ENCODE data around the gene TNFSF8. TPM values are rescaled to one million over a fixed set of nuclear protein-coding genes. Genes with fewer than 3 reads are reported as not detected.

The TNFSF8 gene
- polyA plus RNA-seq, 1 experiment = not detected

DNA sequence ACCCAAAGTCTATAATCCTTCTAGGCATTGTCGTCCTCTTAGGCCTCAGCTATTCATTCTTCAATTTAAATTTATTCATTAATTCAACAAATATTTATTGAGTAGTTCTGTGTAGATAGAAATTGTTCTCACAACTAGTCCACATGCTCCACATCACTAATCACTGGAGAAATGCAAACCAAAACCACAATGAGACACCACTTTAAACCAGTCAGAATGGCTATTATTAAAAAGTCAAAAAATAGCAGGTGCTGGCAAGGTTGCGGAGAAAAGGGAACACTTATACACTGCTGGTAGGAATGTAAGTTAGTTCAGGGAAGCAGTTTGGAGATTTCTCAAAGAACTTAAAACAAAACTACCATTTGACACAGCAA lies 73.5 kb downstream of the TNFSF8 start:
- TF ChIP-seq, protein P1, sequence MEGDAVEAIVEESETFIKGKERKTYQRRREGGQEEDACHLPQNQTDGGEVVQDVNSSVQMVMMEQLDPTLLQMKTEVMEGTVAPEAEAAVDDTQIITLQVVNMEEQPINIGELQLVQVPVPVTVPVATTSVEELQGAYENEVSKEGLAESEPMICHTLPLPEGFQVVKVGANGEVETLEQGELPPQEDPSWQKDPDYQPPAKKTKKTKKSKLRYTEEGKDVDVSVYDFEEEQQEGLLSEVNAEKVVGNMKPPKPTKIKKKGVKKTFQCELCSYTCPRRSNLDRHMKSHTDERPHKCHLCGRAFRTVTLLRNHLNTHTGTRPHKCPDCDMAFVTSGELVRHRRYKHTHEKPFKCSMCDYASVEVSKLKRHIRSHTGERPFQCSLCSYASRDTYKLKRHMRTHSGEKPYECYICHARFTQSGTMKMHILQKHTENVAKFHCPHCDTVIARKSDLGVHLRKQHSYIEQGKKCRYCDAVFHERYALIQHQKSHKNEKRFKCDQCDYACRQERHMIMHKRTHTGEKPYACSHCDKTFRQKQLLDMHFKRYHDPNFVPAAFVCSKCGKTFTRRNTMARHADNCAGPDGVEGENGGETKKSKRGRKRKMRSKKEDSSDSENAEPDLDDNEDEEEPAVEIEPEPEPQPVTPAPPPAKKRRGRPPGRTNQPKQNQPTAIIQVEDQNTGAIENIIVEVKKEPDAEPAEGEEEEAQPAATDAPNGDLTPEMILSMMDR (IDR thresholded peaks at IDR 0.05; ENCODE audit: insufficient read depth, low read depth, low read length) = no peak
- ChIA-PET CTCF (no interaction called here), POLR2A (no interaction called here)

DNA sequence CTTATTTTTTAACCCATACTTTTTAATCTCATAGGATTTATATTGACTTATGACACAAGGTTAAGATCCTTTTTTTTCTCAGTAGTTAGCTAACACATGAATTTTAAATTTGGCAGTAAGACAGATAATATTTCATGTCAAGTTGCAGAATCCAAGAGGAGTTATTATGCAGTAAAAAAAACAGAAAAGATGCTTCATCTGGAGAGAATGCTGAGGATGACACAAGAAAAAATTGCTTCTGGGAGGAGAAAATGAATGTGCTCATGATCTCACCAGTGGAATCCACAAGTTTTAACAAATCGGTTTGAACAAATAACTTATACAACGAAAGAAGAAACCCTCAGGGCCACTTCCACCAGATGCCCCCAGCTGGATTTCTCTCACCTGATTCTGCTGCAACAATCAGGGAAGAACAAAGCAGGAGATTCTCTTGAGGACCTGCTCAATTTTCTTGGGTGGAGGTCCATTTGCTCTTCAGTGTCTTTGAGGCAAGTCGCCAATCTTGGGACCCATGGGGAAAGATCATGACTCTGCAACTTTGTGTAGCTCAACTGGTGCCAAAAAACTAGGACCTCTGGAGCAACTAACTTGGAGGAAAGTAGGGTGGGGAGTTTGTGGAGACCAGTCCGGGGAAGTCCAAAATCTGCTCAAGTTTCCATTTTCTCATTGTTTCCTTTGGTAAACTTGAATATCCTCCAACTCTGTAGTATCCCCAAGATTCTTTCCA lies 74.0 kb downstream of the TNFSF8 start:
- Histone ChIP-seq H3K27me3 (ENCODE audit: control insufficient read depth, insufficient read depth, low read length) (no peaks in the 10 kb centered on the region), H3K4me3 (ENCODE audit: low read depth, low read length) (no peak overlapping the region), H3K36me3 (ENCODE audit: control insufficient read depth, insufficient read depth, low read length) (no peaks in the 10 kb centered on the region)
- DNase-seq (ENCODE audit: low read depth) = peak; percentile 68
- TF ChIP-seq, protein P1 (IDR thresholded peaks at IDR 0.05; ENCODE audit: insufficient read depth, low read depth, low read length) = no peak
- ChIA-PET CTCF (interaction anchor here (1.3 kb wide), 2 partner anchors 24 to 50 kb away, joined by 3 to 4 read pairs; no protein-coding TSS in a partner anchor), POLR2A (interaction anchor here (0.6 to 0.7 kb wide), 2 partner anchors 38 to 703 kb away, joined by 3 read pairs; no protein-coding TSS in a partner anchor)

More for the DNA sequence above, 73.5 kb downstream of the TNFSF8 start:
- DNase-seq (ENCODE audit: low read depth) = no peak
- Histone ChIP-seq H3K4me3 (ENCODE audit: low read depth, low read length) (no peak overlapping the region), H3K36me3 (ENCODE audit: control insufficient read depth, insufficient read depth, low read length) (no peaks in the 10 kb centered on the region), H3K27me3 (ENCODE audit: control insufficient read depth, insufficient read depth, low read length) (no peaks in the 10 kb centered on the region)

DNA sequence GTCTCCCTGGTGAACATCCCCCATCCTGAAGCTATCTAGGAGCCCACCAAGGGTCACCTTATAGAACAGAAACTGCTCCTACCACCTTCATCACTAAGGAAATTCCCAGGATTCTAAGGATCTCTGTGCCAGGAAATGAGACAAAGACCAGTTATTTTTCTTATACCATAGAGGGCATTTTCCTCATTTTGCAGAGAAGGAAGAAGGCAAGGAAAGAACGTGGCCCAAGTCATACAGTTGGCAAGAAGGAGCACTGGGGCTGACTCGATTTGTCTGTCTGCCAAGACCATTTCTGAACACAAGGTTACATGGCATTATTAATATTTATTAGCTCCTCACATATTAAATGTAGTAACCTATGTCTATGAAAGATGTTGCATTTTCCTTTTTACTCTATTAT lies 74.9 kb downstream of the TNFSF8 start:
- ChIA-PET POLR2A (interaction anchor here (0.7 kb wide), 1 partner anchor 704 kb away, joined by 3 read pairs; no protein-coding TSS in a partner anchor), CTCF (interaction anchor here (0.6 to 1.3 kb wide), 5 partner anchors 10 to 51 kb away, joined by 3 to 4 read pairs (median 3); no protein-coding TSS in a partner anchor)
- Histone ChIP-seq H3K27me3 (ENCODE audit: control insufficient read depth, insufficient read depth, low read length) (no peaks in the 10 kb centered on the region), H3K36me3 (ENCODE audit: control insufficient read depth, insufficient read depth, low read length) (no peaks in the 10 kb centered on the region), H3K4me3 (ENCODE audit: low read depth, low read length) (no peak overlapping the region)
- no peak for DNase-seq (ENCODE audit: low read depth)
- TF ChIP-seq, protein P1 (IDR thresholded peaks at IDR 0.05; ENCODE audit: insufficient read depth, low read depth, low read length) = no peak

DNA sequence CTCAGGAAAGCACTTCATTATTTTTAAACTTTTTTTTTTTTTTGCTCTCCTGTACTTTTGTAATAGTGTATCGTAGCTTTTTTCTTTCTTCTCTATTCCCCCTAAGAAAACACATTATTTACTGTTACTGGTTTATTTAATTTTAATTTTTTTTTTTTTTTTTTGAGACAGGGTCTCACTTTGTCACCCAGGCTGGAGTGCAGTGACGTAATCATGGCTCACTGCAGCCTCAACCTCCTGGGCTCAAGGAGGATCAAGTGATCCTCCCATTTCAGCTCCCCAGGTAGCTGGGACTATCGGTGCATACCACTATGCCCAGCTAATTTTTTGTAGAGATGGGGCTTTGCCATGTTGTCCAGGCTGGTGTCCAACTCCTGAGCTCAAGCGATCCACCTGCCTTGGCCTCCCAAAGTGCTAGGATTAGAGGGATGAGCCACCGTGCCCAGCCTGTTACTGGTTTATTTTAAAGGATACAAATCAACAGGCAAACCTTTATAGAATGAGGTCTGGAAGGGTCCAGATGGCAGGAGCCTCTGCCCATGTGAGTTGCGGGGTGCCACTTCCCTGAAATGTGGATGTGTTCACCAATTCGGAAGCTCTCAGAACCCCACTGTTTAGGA lies 75.5 kb downstream of the TNFSF8 start:
- POLR2A ChIA-PET = no interaction called here
- Histone ChIP-seq H3K4me3 (ENCODE audit: low read depth, low read length) (no peak overlapping the region), H3K27me3 (ENCODE audit: control insufficient read depth, insufficient read depth, low read length) (no peaks in the 10 kb centered on the region), H3K36me3 (ENCODE audit: control insufficient read depth, insufficient read depth, low read length) (no peaks in the 10 kb centered on the region)
- CTCF ChIA-PET = interaction anchor here (0.6 to 1.3 kb wide), 6 partner anchors 9 to 139 kb away, joined by 3 to 4 read pairs (median 3); no protein-coding TSS in a partner anchor
- TF ChIP-seq, protein P1 (IDR thresholded peaks at IDR 0.05; ENCODE audit: insufficient read depth, low read depth, low read length) = no peak
- DNase-seq (ENCODE audit: low read depth) = no peak

Measured in BJ (cell line).